Stimulated activated CD4-positive, alpha-beta T cell treated with anti-CD3 and anti-CD28 coated beads, Interleukin-4, amount 100 ng/mL, for 48 hours (primary cell): ENCODE results near the gene CADPS.

Source experiments
- DNase-seq, 2 donors: peaks; one replicate each; pipeline ENCODE4 v3.0.0-alpha.2; 2020; ENCODE audit warnings: low read depth in 2 of 2

The CADPS gene

DNA sequence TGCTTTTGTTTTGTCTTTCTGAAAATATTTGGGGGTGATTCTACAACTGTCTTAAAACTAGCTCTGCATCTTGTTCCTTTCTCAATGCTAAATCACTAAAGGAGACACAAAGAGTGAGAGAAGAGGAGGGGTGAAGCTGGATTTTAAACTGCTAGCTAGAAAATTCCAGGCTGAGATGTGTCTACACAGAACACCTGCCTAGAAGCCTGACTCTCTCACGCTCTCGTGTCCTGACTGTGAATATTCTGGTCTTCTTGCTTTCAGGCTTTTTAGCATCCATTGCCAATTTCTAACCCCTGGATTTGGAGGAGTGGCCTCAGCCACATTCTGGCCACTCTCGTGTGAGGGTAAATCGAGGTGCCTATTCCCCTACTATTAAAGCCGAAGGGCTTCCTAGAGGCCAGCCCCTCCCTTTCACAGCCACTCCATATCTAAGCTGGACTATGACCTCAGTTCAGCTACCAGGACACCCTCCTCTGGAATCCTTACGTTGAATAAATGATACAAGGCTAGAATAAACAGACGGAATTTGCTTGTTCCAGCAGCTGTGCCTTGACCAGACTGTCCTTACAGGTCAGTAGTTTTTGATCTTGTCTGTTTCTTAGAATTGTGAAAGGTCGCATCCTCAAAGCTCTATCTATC lies 353.6 kb downstream of the CADPS start:
- no peak for DNase-seq

- DNase-seq: no peak
Observed at GRCh38 chr3:62503516-62503915, 371.7 kb downstream of the CADPS start.

GRCh38 chr3:62502315-62503300 lies 372.6 kb downstream of the CADPS start:
- no peak for DNase-seq

- DNase-seq: no peak
Observed at GRCh38 chr3:62501289-62501668, 373.9 kb downstream of the CADPS start.

- DNase-seq: no peak
Observed at GRCh38 chr3:62500556-62501288, 374.5 kb downstream of the CADPS start.

GRCh38 chr3:62497156-62497555 lies 378.1 kb downstream of the CADPS start:
- DNase-seq: no peak

- no peak for DNase-seq
Observed at GRCh38 chr3:62496503-62496902, 378.7 kb downstream of the CADPS start.

GRCh38 chr3:62493109-62493801 lies 382.0 kb downstream of the CADPS start:
- no peak for DNase-seq

- DNase-seq: no peak
Observed at GRCh38 chr3:62482961-62483360, 392.3 kb downstream of the CADPS start.

GRCh38 chr3:62481962-62482361 lies 393.3 kb downstream of the CADPS start:
- no peak for DNase-seq

DNA sequence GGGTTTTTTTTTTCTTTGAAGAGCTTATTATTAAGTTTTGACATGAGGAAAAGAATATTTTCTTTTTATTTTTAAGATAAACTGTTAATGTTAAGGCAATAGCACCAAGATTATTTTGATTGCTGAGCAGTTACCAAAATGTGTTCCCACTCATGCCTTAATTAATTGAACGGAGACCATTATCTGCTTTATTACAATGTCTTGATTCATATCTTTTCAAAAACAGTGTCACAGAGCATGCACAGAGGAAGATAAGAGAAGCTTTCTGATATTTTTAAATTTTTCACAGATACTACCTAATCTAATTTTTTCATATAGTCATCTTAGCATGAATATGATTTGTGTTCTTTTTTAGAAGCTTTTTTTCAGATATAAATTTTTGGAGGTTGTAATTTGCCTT lies 395.2 kb downstream of the CADPS start:
- DNase-seq: no peak

DNA sequence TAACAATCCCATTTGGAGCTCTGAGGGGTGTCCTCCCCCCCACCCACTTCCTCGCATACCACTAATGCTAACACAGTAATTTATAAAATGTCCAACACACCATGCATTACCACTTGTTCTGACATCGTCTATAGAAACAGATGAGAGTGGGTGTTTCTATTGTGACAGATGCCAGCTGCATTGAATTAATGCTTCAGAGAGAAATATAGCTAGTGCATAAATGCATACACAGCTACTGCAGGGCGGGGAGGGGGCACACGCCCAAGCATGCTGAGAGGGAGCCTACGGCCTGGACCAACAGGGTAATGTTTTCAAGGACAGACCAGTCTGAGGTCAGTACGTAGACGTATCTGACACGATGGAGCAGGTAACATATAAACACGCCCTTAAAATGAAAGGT lies 395.9 kb downstream of the CADPS start:
- DNase-seq: no peak

GRCh38 chr3:62475306-62475705 lies 399.9 kb downstream of the CADPS start:
- no peak for DNase-seq

DNA sequence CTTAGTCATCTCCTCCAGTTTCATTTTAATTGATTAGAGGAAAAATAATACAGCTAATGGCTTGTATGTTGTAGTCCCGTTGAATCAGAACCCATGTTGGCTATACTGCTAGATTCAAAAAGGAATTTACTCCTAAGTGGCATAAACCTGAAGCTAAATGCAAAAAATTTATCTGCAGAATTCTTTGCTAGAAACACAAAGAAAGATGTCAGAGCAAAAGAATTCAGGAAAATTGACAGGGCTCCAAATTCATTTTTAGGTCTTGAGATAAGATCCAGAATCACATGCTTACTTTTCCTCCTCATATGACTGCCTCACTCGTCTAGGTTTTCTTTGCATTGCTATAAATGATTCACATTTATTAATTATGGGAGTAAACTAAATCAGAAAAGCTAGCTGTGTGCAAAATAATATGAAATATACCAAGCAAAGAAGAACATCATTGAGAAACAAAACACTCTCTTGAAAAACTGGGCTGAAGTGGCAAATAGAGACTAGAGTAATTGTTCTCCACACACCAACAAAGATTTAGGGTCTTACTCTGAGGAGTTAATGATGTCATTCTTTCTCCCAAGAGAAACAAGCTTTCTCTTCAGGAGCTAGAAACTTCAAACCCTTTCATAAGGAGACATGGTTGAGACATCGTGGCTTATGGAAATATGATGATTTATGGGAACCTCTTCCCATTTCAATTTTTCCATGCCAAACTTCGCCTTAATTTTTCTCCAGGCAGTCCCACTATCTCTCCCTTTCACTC lies 407.1 kb downstream of the CADPS start:
- no peak for DNase-seq

DNA sequence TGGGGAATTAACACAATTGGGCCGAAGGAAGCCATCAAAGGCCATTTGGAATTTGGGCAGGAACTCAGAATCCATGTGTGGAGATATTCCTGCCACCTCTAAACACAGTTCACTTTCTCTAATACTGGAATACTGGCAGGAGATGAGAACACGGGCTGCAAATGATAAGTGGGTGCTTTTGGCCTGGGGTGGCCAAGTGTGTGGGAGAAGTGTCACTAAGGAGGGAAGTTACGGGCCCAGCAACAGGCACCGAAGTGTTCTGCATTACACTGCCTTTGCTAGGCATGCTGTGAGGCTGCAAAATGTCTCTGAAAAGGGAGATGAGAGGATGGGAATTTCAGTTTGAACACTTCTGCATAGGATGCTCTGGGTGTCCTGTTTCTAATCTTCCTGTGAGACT lies 412.4 kb downstream of the CADPS start:
- no peak for DNase-seq

DNA sequence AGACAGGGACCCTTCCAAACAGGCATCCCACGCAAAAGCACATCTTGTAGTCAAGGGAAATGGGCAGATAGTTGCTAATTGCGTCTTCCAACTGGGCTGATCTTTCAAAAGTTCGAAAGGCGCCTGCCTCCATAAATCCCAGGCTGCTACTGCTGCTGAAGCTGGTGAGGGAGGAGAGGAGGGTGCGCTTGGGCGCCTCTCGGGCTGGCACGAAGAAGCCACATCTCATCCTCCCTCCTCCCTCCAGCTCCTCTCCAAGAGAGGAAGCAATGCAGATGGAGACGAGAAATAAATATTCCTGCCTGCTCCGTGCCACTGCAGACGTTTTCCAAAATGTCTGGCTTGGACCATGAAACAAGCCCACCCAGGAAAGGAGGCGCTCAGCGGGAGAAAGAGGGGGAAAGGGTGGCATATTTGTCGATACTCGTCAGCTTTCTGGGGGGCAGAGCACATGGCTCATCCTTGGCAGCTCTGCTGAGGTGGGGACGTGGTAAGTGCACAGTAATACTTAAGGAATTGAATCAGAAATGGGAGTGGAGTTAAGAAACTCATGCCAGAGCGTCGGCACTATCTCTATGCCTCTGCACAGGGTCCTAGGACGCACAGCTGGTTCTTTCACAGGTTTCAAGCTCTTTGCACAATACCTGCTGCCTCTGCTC lies 413.0 kb downstream of the CADPS start:
- DNase-seq: no peak

DNA sequence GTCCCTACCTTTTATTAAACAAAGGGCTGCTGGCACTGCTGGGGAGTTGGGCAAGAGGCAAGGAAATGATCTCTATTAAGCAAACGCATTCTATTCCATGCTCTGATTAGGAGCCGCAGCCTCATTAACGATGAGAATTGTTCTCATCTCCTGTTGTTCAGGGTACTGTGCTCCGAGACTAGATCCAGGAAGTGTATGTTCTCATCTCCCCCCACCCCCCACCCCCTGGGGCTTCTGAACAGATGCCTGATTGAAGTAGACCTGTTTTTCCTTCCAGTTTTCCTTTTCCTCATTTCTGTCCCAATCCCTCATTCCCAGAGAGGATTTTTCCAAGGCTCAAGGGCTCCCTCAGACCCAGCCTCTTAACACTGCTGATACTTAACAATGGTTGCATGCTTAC lies 420.3 kb downstream of the CADPS start:
- no peak for DNase-seq

GRCh38 chr3:62453448-62453847 lies 421.8 kb downstream of the CADPS start:
- DNase-seq: no peak

DNA sequence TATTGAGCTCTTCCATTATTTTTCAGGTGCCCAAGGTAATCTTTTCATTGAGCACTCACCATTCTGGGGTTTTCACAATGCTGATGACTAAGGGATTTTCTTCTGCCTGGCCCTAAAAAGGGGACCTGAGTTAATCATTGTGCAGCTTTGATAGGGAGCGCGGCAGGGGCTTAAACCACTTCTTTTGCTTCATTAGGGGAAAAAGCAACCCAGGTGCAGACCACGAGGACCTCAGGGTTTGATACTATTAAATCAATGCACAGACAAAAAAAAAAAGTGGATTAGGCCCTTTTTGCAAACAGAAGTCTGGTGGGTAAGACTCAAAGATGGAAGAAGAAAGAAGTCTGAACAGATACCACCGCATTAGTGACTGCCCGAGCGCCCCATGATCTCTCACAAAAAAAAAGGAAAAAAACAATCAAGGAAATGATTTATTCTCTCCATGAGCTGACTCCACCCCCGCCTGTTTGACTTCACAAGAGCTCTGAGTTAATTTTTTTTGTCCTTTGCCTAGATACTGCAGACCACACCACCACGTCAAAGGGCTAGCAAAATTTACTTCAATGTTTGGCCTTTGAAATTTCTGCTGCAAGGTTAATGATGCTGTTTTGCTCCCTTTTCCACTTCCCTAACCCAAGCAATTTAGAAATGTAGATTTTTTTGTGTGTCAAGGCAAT lies 423.9 kb downstream of the CADPS start:
- no peak for DNase-seq

DNA sequence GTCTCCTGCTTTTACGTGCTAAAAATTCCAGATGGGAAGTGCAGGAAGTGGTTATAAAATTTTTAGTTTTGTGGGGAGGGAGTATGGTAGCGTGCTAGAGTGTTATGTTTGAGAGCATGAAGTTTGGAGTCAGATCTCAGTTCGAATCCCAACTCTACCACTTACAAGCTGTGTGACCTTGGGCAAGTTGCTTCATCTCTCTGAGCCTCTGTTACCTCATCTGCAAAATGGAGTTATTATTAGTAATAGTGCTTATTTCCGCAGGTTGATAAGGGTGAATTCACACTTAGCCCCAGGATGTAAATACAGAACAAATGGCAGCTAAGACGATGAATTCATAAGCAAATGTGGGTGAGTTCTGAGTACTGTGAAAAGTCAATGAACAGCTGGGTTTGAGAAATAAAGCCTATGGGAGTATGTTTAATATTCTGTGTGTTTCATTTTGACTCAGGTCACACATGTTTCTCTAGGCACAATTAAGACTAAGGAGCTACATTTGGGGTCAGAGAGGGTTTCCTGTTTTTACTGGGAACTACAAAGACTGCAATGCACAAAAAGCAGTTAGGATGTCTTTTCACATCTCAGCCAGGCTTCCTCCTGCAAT lies 428.8 kb downstream of the CADPS start:
- DNase-seq: no peak
